ENCODE data around the gene STARD5. TPM values are rescaled to one million over a fixed set of nuclear protein-coding genes. Genes with fewer than 3 reads are reported as not detected.
A peak's percentile ranks its signal among the peaks of the same experiment; 100 is the strongest.

Gene STARD5
- total RNA-seq, 1 donor from 2014 or later = 5.2 TPM

- H3K4me1 ChIP-seq = peaks cover 64% of the 10 kb centered on the region
- ATAC-seq (no peak), DNase-seq (no peak)
- H3K4me3 ChIP-seq = peak overlapping the region; percentile 59
- peaks cover 61% of the 10 kb centered on the region for H3K36me3 ChIP-seq
- H3K9me3 ChIP-seq = no peaks in the 10 kb centered on the region
- H3K27ac ChIP-seq = peak overlapping the region; percentile 86
- intact Hi-C loops (cut with DNase I) = no loop called here
- no peaks in the 10 kb centered on the region for H3K27me3 ChIP-seq (ENCODE audit: low read depth)
- TF ChIP-seq CTCF (IDR thresholded peaks at IDR 0.05) = no peak
Measured at GRCh38 chr15:81296186-81296585, 27.8 kb downstream of the STARD5 start.

GRCh38 chr15:81295486-81296121, 28.3 kb downstream of the STARD5 start:
- DNase-seq (no peak), ATAC-seq (no peak)
- Histone ChIP-seq H3K27me3 (ENCODE audit: low read depth) (no peaks in the 10 kb centered on the region), H3K4me1 (peaks cover 59% of the 10 kb centered on the region), H3K4me3 (no peak overlapping the region), H3K9me3 (no peaks in the 10 kb centered on the region), H3K27ac (peak overlapping the region; percentile 86), H3K36me3 (peaks cover 61% of the 10 kb centered on the region)
- intact Hi-C loops (cut with DNase I) = no loop called here
- no peak for TF ChIP-seq CTCF (IDR thresholded peaks at IDR 0.05)

GRCh38 chr15:81294516-81294880, 29.4 kb downstream of the STARD5 start:
- TF ChIP-seq CTCF (IDR thresholded peaks at IDR 0.05) = peak; percentile 16
- no peaks in the 10 kb centered on the region for H3K27me3 ChIP-seq (ENCODE audit: low read depth)
- no peak overlapping the region for H3K4me3 ChIP-seq
- H3K4me1 ChIP-seq = peaks cover 57% of the 10 kb centered on the region
- intact Hi-C loops (cut with DNase I) = no loop called here
- no peaks in the 10 kb centered on the region for H3K9me3 ChIP-seq
- peak overlapping the region; percentile 77 for H3K27ac ChIP-seq
- ATAC-seq = peak; percentile 8 to 18
- no peak for DNase-seq
- H3K36me3 ChIP-seq = peaks cover 56% of the 10 kb centered on the region

GRCh38 chr15:81293728-81294515, 30.0 kb downstream of the STARD5 start:
- peak overlapping the region; percentile 77 for H3K27ac ChIP-seq
- H3K36me3 ChIP-seq = peaks cover 51% of the 10 kb centered on the region
- intact Hi-C loops (cut with DNase I) = no loop called here
- TF ChIP-seq CTCF (IDR thresholded peaks at IDR 0.05) = no peak
- no peaks in the 10 kb centered on the region for H3K27me3 ChIP-seq (ENCODE audit: low read depth)
- DNase-seq = peak; percentile 72
- H3K9me3 ChIP-seq = no peaks in the 10 kb centered on the region
- peak; percentile 68 to 71 for ATAC-seq
- peak overlapping the region; percentile 15 for H3K4me3 ChIP-seq
- peaks cover 57% of the 10 kb centered on the region for H3K4me1 ChIP-seq

- intact Hi-C loops (cut with DNase I) = no loop called here
- no peaks in the 10 kb centered on the region for H3K9me3 ChIP-seq
- peak overlapping the region; percentile 77 for H3K27ac ChIP-seq
- ATAC-seq = peak in 1 of 2 donors; percentile 46
- H3K4me3 ChIP-seq = peak overlapping the region; percentile 3
- TF ChIP-seq CTCF (IDR thresholded peaks at IDR 0.05) = no peak
- peaks cover 44% of the 10 kb centered on the region for H3K36me3 ChIP-seq
- peaks cover 43% of the 10 kb centered on the region for H3K4me1 ChIP-seq
- no peak for DNase-seq
- no peaks in the 10 kb centered on the region for H3K27me3 ChIP-seq (ENCODE audit: low read depth)
Measured at GRCh38 chr15:81292523-81293001, 31.4 kb downstream of the STARD5 start.
